Erythroblast (primary cell): ENCODE data around the gene SETD4.

Source experiments
- GATA1 ChIP-seq: IDR thresholded peaks from 2 replicates; pipeline ENCODE4 v1.6.1; 2011; ENCODE audit warnings: low read depth, mild to moderate bottlenecking, control low read depth, low read length, moderate library complexity
- POLR2A ChIP-seq: IDR thresholded peaks from 2 replicates; pipeline ENCODE4 v1.6.1; 2011; ENCODE audit warnings: mild to moderate bottlenecking, low read length

DNA sequence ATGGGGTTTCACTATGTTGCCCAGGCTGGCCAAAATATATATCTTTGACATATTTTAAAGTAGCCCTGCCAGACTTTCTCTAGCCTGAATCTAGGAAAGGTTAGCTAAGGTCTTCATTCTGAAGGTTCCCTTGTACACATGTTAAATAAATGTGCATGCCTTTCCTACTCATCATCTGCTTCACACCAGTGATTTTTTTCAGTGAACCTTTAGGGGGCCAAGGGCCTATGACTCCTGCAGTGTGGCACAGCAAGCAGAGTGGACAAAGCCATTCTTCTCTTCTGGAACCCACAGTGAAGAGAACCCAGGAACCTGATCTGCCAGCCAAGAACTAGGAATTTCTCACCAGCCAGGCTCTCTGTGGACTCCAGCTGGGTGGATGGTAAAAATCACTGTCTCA is 32.4 kb upstream of the SETD4 start:
- no peak for TF ChIP-seq GATA1
- TF ChIP-seq POLR2A: no peak
